H1 (cell line): ENCODE data around the gene NRIP3. TPM values are rescaled to one million over a fixed set of nuclear protein-coding genes. Genes with fewer than 3 reads are reported as not detected.

Experiments
- CTCF ChIA-PET: fragments of 300-600 bp; sonication (Branson Sonifier 250); formaldehyde crosslinking; loops from one replicate; lab custom pipeline; 2021; ENCODE audit not compliant: partially characterized antibody; lab: Charles Lee
- POLR2A ChIA-PET: fragments of 300-600 bp; sonication (Branson Sonifier 250); formaldehyde crosslinking; loops from one replicate; lab custom pipeline; 2021; ENCODE audit warnings: inconsistent platforms; ENCODE audit not compliant: partially characterized antibody; lab: Charles Lee
- DNase-seq, 2 experiments: peaks; one replicate each; pipeline versions ENCODE4 v3.0.0 to v3.0.0-alpha.2; 2010 to 2022; ENCODE audit warnings: low spot score in 2 of 2, low read depth in 1 of 2, mixed read lengths in 1 of 2
- FAIRE-seq: peaks from 2 replicates; lab custom pipeline; 2011; peaks lifted over from hg19 to GRCh38; lab: Jason Lieb, UNC
- H2AFZ ChIP-seq: 2 replicates; pipeline ENCODE4 v1.8.1; 2012; ENCODE audit warnings: low read length, inconsistent platforms
- H2AK5ac ChIP-seq: 2 replicates; pipeline ENCODE4 v1.6.1; 2013; ENCODE audit warnings: low read depth, low read length
- H2BK120ac ChIP-seq: replicated peaks from 2 replicates; pipeline ENCODE3; 2013; ENCODE audit warnings: low read depth, low read length, inconsistent platforms
- H2BK12ac ChIP-seq: 2 replicates; pipeline ENCODE4 v1.6.1; 2013; ENCODE audit warnings: low read depth, low read length
- H2BK15ac ChIP-seq: 2 replicates; pipeline ENCODE4 v1.6.1; 2013; ENCODE audit warnings: low read length
- H2BK20ac ChIP-seq: 2 replicates; pipeline ENCODE4 v1.6.1; 2013; ENCODE audit warnings: low read length
- H2BK5ac ChIP-seq: 2 replicates; pipeline ENCODE4 v1.6.1; 2013; ENCODE audit warnings: low read depth, low read length
- H3K14ac ChIP-seq: 2 replicates; pipeline ENCODE4 v1.6.1; 2013; ENCODE audit warnings: inconsistent platforms; ENCODE audit not compliant: insufficient read length
- H3K18ac ChIP-seq: 2 replicates; pipeline ENCODE4 v1.6.1; 2013; ENCODE audit warnings: low read length; ENCODE audit errors: extremely low read depth
- H3K23ac ChIP-seq: 2 replicates; pipeline ENCODE4 v1.6.1; 2013; ENCODE audit warnings: inconsistent platforms; ENCODE audit not compliant: insufficient read length
- H3K23me2 ChIP-seq: 2 replicates; pipeline ENCODE4 v1.6.1; 2013; ENCODE audit warnings: low read depth, low read length
- H3K27ac ChIP-seq: 2 replicates; pipeline ENCODE4 v1.6.1; 2011; ENCODE audit warnings: low read depth, low read length, inconsistent platforms
- H3K27me3 ChIP-seq, 4 experiments: replicated peaks in 1 of 4; 1 replicate in 1 of 4; 2 replicates in 3 of 4; pipeline versions ENCODE4 v1.6.1 to v1.8.1; 2011 to 2013; ENCODE audit warnings: low read length in 3 of 4, mild to moderate bottlenecking in 3 of 4, inconsistent platforms in 2 of 4, mixed read lengths in 2 of 4, moderate library complexity in 1 of 4; ENCODE audit not compliant: control insufficient read depth in 3 of 4, insufficient read depth in 3 of 4; ENCODE audit errors: extremely low read depth in 1 of 4
- H3K36me3 ChIP-seq, 4 experiments: 2 replicates each; pipeline versions ENCODE4 v1.6.1 to v1.8.1; 2011 to 2013; ENCODE audit warnings: mild to moderate bottlenecking in 4 of 4, low read length in 3 of 4, moderate library complexity in 2 of 4, control low read depth in 1 of 4, inconsistent platforms in 1 of 4; ENCODE audit not compliant: insufficient read depth in 4 of 4, control insufficient read depth in 2 of 4
- H3K4ac ChIP-seq: replicated peaks from 2 replicates; pipeline ENCODE3; 2013; ENCODE audit warnings: low read length, low read depth, mixed read lengths, inconsistent platforms; ENCODE audit not compliant: insufficient read length
- H3K4me1 ChIP-seq, 4 experiments: replicated peaks in 1 of 4; 1 replicate in 1 of 4; 2 replicates in 3 of 4; pipeline versions ENCODE4 v1.6.1 to v1.8.1; 2011 to 2013; ENCODE audit warnings: low read length in 3 of 4, inconsistent platforms in 2 of 4, mixed read lengths in 1 of 4; ENCODE audit not compliant: insufficient read depth in 4 of 4, control insufficient read depth in 3 of 4
- H3K4me2 ChIP-seq, 2 experiments: 2 replicates each; pipeline versions ENCODE4 v1.6.1 to v1.8.1; 2011 to 2013; ENCODE audit warnings: low read depth in 2 of 2, low read length in 2 of 2, control low read depth in 1 of 2, inconsistent platforms in 1 of 2, mild to moderate bottlenecking in 1 of 2; ENCODE audit not compliant: insufficient read depth in 1 of 2
- H3K4me3 ChIP-seq, 4 experiments: fragments of 200-600, 300-600 bp in 1 of 4; sonication (generic), shearing (Covaris generic), sonication (Bioruptor Twin) in 1 of 4; 2 replicates each; pipeline versions ENCODE4 v1.5.1 to v1.8.1; 2011 to 2016; ENCODE audit warnings: low read length in 4 of 4, low read depth in 3 of 4, control low read depth in 2 of 4, inconsistent platforms in 2 of 4, mild to moderate bottlenecking in 2 of 4, mixed read lengths in 1 of 4, moderate library complexity in 1 of 4; ENCODE audit not compliant: insufficient read depth in 2 of 4; ENCODE audit errors: extremely low read depth in 1 of 4
- H3K56ac ChIP-seq: replicated peaks from 2 replicates; pipeline ENCODE3; 2013; ENCODE audit warnings: low read depth, mild to moderate bottlenecking, mixed read lengths, low read length, inconsistent platforms; ENCODE audit not compliant: insufficient read length
- H3K79me1 ChIP-seq: 2 replicates; pipeline ENCODE4 v1.6.1; 2013; ENCODE audit warnings: low read depth, low read length, control low read depth
- H3K79me2 ChIP-seq, 2 experiments: 2 replicates each; pipeline versions ENCODE4 v1.6.1 to v1.8.1; 2012 to 2013; ENCODE audit warnings: low read length in 2 of 2, mild to moderate bottlenecking in 2 of 2, inconsistent platforms in 1 of 2; ENCODE audit not compliant: insufficient read depth in 2 of 2, control insufficient read depth in 1 of 2
- H3K9ac ChIP-seq, 4 experiments: replicated peaks in 1 of 4; 1 replicate in 1 of 4; 2 replicates in 3 of 4; pipeline versions ENCODE4 v1.6.1 to v1.8.1; 2011 to 2013; ENCODE audit warnings: low read depth in 3 of 4, low read length in 3 of 4, control low read depth in 2 of 4, mild to moderate bottlenecking in 2 of 4, moderate library complexity in 2 of 4, inconsistent platforms in 1 of 4; ENCODE audit errors: extremely low read depth in 1 of 4
- H3K9me3 ChIP-seq, 2 experiments: 2 replicates each; pipeline versions ENCODE4 v1.6.1 to v1.8.1; 2012 to 2013; ENCODE audit warnings: mild to moderate bottlenecking in 2 of 2, moderate library complexity in 2 of 2, control low read depth in 1 of 2, inconsistent platforms in 1 of 2, low read depth in 1 of 2, low read length in 1 of 2, mixed read lengths in 1 of 2; ENCODE audit not compliant: insufficient read depth in 2 of 2
- H4K20me1 ChIP-seq, 2 experiments: replicated peaks in 1 of 2; 2 replicates each; pipeline versions ENCODE3 to v1.8.1; 2011 to 2013; ENCODE audit warnings: inconsistent platforms in 2 of 2, low read length in 2 of 2, mild to moderate bottlenecking in 1 of 2; ENCODE audit not compliant: insufficient read depth in 2 of 2, control insufficient read depth in 1 of 2
- H4K5ac ChIP-seq: 2 replicates; pipeline ENCODE4 v1.6.1; 2013; ENCODE audit warnings: low read length, low read depth, mixed read lengths, inconsistent platforms; ENCODE audit not compliant: insufficient read length
- H4K8ac ChIP-seq: 2 replicates; pipeline ENCODE4 v1.8.0; 2013; ENCODE audit warnings: mild to moderate bottlenecking, moderate library complexity, low read length, inconsistent platforms; ENCODE audit not compliant: insufficient read depth; ENCODE audit errors: extremely low read depth
- H4K91ac ChIP-seq: replicated peaks from 2 replicates; pipeline ENCODE3; 2013; ENCODE audit warnings: low read length, mixed read lengths, inconsistent platforms; ENCODE audit not compliant: insufficient read length
- BCL11A ChIP-seq, 2 experiments: IDR thresholded peaks; one replicate each; pipeline ENCODE4 v1.6.1; 2011; ENCODE audit warnings: low read depth in 2 of 2, low read length in 2 of 2, mild to moderate bottlenecking in 2 of 2
- CTCF ChIP-seq, 3 experiments: IDR thresholded peaks; 1 replicate in 2 of 3; 2 replicates in 1 of 3; pipeline versions ENCODE4 v1.5.1 to v1.6.1; 2011; ENCODE audit warnings: low read length in 3 of 3, mild to moderate bottlenecking in 3 of 3, inconsistent platforms in 2 of 3, low read depth in 1 of 3, moderate library complexity in 1 of 3; ENCODE audit not compliant: insufficient read depth in 1 of 3; ENCODE audit errors: control extremely low read depth in 1 of 3
- GTF2F1 ChIP-seq: IDR thresholded peaks from 2 replicates; pipeline ENCODE4 v1.6.1; 2012; ENCODE audit warnings: low read depth, low read length, improper control_type of control experiment, borderline replicate concordance
- MAX ChIP-seq: IDR thresholded peaks from 2 replicates; pipeline ENCODE4 v1.6.1; 2012; ENCODE audit warnings: inconsistent platforms
- POLR2AphosphoS5 ChIP-seq: IDR thresholded peaks from 2 replicates; pipeline ENCODE4 v1.6.1; 2011; ENCODE audit warnings: low read depth, low read length
- POU5F1 ChIP-seq: IDR thresholded peaks from 2 replicates; pipeline ENCODE4 v1.6.1; 2011; ENCODE audit warnings: low read depth, mild to moderate bottlenecking, low read length, moderate library complexity
- RAD21 ChIP-seq, 2 experiments: IDR thresholded peaks in 1 of 2; conservative IDR thresholded peaks in 1 of 2; 2 replicates each; pipeline ENCODE4 v1.6.1; 2011; ENCODE audit warnings: low read depth in 2 of 2, low read length in 2 of 2, improper control_type of control experiment in 1 of 2, inconsistent platforms in 1 of 2, mild to moderate bottlenecking in 1 of 2, moderate library complexity in 1 of 2
- SP1 ChIP-seq: IDR thresholded peaks from 2 replicates; pipeline ENCODE4 v1.6.1; 2011; ENCODE audit warnings: low read depth, low read length
- SRF ChIP-seq: IDR thresholded peaks from 2 replicates; pipeline ENCODE4 v1.6.1; 2011; ENCODE audit warnings: mild to moderate bottlenecking, low read depth, low read length, moderate library complexity
- SUZ12 ChIP-seq: fragments of 200-600 bp; sonication (generic); IDR thresholded peaks from 2 replicates; pipeline ENCODE4 v1.6.1; 2012; ENCODE audit warnings: mild to moderate bottlenecking, inconsistent platforms, low read length, moderate library complexity, mixed read lengths
- ZNF274 ChIP-seq: IDR thresholded peaks from 2 replicates; pipeline ENCODE4 v1.7.0; 2012; ENCODE audit warnings: low read length, borderline replicate concordance; ENCODE audit errors: extremely low read depth
- WGBS, 2 experiments: shearing (Covaris generic) in 1 of 2; methylation state at CpG; one replicate each; pipeline versions ENCODE4 v1.1.6 to v1.1.7; 2013 to 2015; ENCODE audit warnings: low lambda C conversion rate in 2 of 2, mixed read lengths in 2 of 2, inconsistent platforms in 1 of 2, low coverage in 1 of 2, missing lambda C conversion rate in 1 of 2; ENCODE audit not compliant: insufficient replicate concordance in 2 of 2, insufficient coverage in 1 of 2, insufficient read length in 1 of 2; ENCODE audit errors: extremely low coverage in 1 of 2, missing lambda C conversion rate in 1 of 2; 5-methylcytosine and 5-hydroxymethylcytosine counted together
- polyA plus RNA-seq, 7 experiments: library from polyadenylated mRNA; depleted of rRNA in 3 of 7; stranded (reverse) in 5 of 7; unstranded in 2 of 7; fragments of >200 nt in 5 of 7; fragments of 200-250 nt in 2 of 7; gene quantifications; 1 replicate in 5 of 7; 2 replicates in 1 of 7; 4 replicates in 1 of 7; pipeline versions ENCODE4 v1.2.1 to v1.2.3, GENCODE V29; 2011 to 2013; ENCODE audit warnings: missing spikeins in 2 of 7, mixed read lengths in 2 of 7
- total RNA-seq: library from RNA; stranded (reverse); fragmentation: NEBNext Ultra II Directional; extraction: Animal tissue kit (Norgen Biotek cat#: 25700); gene quantifications from 2 replicates; pipeline ENCODE4 v1.2.1, GENCODE V29; 2021

The NRIP3 gene
- total and polyA plus RNA-seq, 2 of the 8 experiments (the other 6 are each of a cell fraction or from before 2014, with no cell fraction given): 3.9 to 7.1 TPM

- H3K4ac ChIP-seq: no peak overlapping the region
- no peak overlapping the region for H2BK15ac ChIP-seq
- WGBS, 2 experiments: 70% methylated on average over 2 of the region's 2 CpGs; no CpG with 5 or more reads in 1 of the 2 experiments
- H2BK20ac ChIP-seq: no peak overlapping the region
- peaks cover 0 to 4% (median 2%) of the 10 kb centered on the region in 4 experiments; a peak in 3 of 7 replicates for H3K4me1 ChIP-seq
- CTCF ChIA-PET: interaction anchor here (0.6 to 2.3 kb wide), 5 partner anchors 30 to 699 kb away, joined by 3 to 11 read pairs (median 5); partner anchors contain the start of genes C11orf16 and LMO1
- peak overlapping the region in 1 of 2 experiments; percentile 62; a peak in 1 of 4 replicates for H3K4me2 ChIP-seq
- H2BK12ac ChIP-seq: no peak overlapping the region
- H2BK120ac ChIP-seq: no peak overlapping the region
- no peak overlapping the region for H3K14ac ChIP-seq
- DNase-seq (no peak), FAIRE-seq (no peak)
- no peak overlapping the region for H3K4me3 ChIP-seq
- H4K91ac ChIP-seq: no peak overlapping the region
- H3K79me2 ChIP-seq: peaks cover 0 to 3% of the 10 kb centered on the region in 2 experiments; a peak in 1 of 4 replicates
- no peaks in the 10 kb centered on the region for H4K20me1 ChIP-seq
- no peak overlapping the region for H3K56ac ChIP-seq
- H3K23me2 ChIP-seq: peaks cover 12% of the 10 kb centered on the region
- peaks cover 3% of the 10 kb centered on the region; the same call in 1 of the 2 replicates for H3K79me1 ChIP-seq
- no peak overlapping the region for H4K5ac ChIP-seq
- H3K27ac ChIP-seq: no peak overlapping the region
- no peak overlapping the region for H2AFZ ChIP-seq
- POLR2A ChIA-PET: interaction anchor here (0.9 kb wide), 1 partner anchor 281 kb away, joined by 3 read pairs; the partner anchor contains the start of gene TRIM66
- no peak overlapping the region for H3K18ac ChIP-seq
- H2BK5ac ChIP-seq: no peak overlapping the region
- no peak overlapping the region for H2AK5ac ChIP-seq
- H3K27me3 ChIP-seq: no peaks in the 10 kb centered on the region
- H3K9me3 ChIP-seq: no peaks in the 10 kb centered on the region
- no peak overlapping the region for H3K23ac ChIP-seq
- H3K36me3 ChIP-seq: no peaks in the 10 kb centered on the region
- no peak overlapping the region for H4K8ac ChIP-seq
- no peak overlapping the region for H3K9ac ChIP-seq
- TF ChIP-seq BCL11A (IDR thresholded peaks at IDR 0.05; ENCODE audit: low read depth in 2 of 2, low read length in 2 of 2) (no peak), MAX (no peak), SRF (no peak), ZNF274 (no peak), SUZ12 (no peak), GTF2F1 (no peak), RAD21 (IDR thresholded peaks at IDR 0.05 in 1 of 2, conservative IDR thresholded peaks at IDR 0.05 in 1 of 2; ENCODE audit: low read depth in 2 of 2, low read length in 2 of 2) (no peak), SP1 (no peak), POLR2AphosphoS5 (no peak), POU5F1 (no peak), CTCF (IDR thresholded peaks at IDR 0.05; ENCODE audit: control extremely low read depth in 1 of 3, insufficient read depth in 1 of 3, low read depth in 1 of 3, low read length in 3 of 3) (no peak)
Observed at GRCh38 chr11:8962841-8963240, 41.0 kb downstream of the NRIP3 start.
